AG04449 (cell line): ENCODE results near the gene PNPLA7.
"Not testable (repeated sequence)": the region's sequence is repeated elsewhere in the genome, so short reads cannot be mapped to it uniquely, and the experiment has no call there.

Source experiments
- CTCF ChIA-PET: fragments of 350-600 bp; formaldehyde crosslinking; extraction: SDS; loops from one replicate; lab custom pipeline; 2021; ENCODE audit warnings: antibody characterized with exemption; lab: Yijun Ruan, JAX
- POLR2A ChIA-PET: fragments of 400-600, 350-600 bp; formaldehyde crosslinking; extraction: SDS; loops from one replicate; lab custom pipeline; 2020; ENCODE audit warnings: antibody characterized with exemption, inconsistent platforms; lab: Yijun Ruan, JAX
- DNase-seq: peaks from one replicate; pipeline ENCODE4 v3.0.0-alpha.2; 2010; ENCODE audit warnings: low read depth, low spot score
- H3K4me3 ChIP-seq: 2 replicates; pipeline ENCODE4 v1.5.1; 2011; ENCODE audit warnings: low read depth, mild to moderate bottlenecking, control low read depth, low read length
- TF ChIP-seq, protein P1 (sequence below): IDR thresholded peaks from one replicate; pipeline ENCODE4 v1.5.1; 2011; ENCODE audit warnings: mild to moderate bottlenecking, moderate library complexity, low read length, control low read depth, inconsistent platforms; ENCODE audit not compliant: insufficient read depth; ENCODE audit errors: missing control alignments

PNPLA7 gene

DNA sequence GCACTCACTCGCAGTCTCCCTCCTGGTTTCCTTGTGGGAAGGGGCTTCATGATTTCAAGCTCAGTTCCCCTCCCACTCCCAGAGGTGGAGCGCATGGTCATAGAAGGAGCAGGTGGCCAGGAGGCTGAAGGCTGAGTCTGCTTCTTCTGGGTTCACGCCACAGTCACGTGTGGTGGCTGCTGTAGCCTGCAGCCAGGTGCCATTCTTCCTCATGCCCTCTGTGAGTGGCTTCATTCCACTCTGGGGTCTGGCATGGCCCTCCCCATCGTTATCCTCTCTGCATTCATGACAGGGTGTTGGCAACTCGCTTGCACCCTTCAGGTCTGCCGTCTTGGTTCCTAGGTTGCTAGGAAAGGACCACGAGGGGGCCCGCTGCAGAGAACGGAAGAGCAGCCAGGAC, 5.0 kb upstream of the PNPLA7 start:
- POLR2A ChIA-PET: no interaction called here
- CTCF ChIA-PET: interaction anchor here (1.1 to 1.5 kb wide), 2 partner anchors 9 to 24 kb away, joined by 4 to 8 read pairs; partner anchors contain the start of gene DPH7
- no peak for DNase-seq
- H3K4me3 ChIP-seq: no peak overlapping the region
- TF ChIP-seq, protein P1, sequence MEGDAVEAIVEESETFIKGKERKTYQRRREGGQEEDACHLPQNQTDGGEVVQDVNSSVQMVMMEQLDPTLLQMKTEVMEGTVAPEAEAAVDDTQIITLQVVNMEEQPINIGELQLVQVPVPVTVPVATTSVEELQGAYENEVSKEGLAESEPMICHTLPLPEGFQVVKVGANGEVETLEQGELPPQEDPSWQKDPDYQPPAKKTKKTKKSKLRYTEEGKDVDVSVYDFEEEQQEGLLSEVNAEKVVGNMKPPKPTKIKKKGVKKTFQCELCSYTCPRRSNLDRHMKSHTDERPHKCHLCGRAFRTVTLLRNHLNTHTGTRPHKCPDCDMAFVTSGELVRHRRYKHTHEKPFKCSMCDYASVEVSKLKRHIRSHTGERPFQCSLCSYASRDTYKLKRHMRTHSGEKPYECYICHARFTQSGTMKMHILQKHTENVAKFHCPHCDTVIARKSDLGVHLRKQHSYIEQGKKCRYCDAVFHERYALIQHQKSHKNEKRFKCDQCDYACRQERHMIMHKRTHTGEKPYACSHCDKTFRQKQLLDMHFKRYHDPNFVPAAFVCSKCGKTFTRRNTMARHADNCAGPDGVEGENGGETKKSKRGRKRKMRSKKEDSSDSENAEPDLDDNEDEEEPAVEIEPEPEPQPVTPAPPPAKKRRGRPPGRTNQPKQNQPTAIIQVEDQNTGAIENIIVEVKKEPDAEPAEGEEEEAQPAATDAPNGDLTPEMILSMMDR: no peak

DNA sequence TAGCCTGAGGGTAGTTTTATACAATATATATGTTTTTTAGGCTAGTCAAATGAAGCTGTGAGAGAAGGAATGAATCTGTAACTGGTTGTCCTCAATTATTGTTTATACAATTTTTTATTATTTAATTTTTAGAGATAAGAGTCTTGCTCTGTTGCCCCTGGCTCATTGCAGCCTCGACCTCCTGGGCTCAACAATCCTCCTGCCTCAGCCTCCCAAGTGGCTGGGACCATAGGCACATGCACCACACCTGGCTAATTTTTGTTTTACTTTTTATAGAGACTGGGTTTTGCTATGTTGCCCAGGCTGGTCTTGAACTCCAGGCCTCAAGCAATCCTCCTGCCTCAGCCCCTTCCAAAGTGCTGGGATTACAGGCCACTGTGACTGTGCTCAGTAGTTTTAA, 4.1 kb upstream of the PNPLA7 start:
- TF ChIP-seq, protein P1: no peak
- H3K4me3 ChIP-seq: no peak overlapping the region
- no peak for DNase-seq
- ChIA-PET POLR2A (no interaction called here), CTCF (interaction anchor here (1.1 to 1.5 kb wide), 3 partner anchors 10 to 49 kb away, joined by 3 to 8 read pairs (median 4); partner anchors contain the start of gene DPH7)

DNA sequence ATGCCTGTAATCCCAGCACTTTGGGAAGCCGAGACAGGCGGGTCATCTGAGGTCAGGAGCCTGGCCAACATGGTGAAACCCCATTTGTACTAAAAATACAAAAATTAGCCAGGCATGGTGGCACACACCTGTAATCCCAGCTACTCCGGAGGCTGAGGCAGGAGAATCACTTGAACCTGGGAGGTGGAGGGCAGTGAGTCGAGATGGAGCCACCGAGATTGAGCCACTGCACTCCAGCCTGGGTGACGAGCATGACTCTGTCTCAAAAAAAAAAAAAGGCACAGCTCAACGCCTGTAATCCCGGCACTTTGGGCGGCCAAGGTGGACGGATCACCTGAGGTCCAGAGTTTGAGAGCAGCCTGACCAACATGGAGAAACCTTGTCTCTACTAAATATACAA, 3.5 kb upstream of the PNPLA7 start:
- CTCF ChIA-PET: interaction anchor here (1.0 to 2.5 kb wide), 5 partner anchors 9 to 48 kb away, joined by 3 to 10 read pairs (median 5); partner anchors contain the start of gene DPH7
- DNase-seq, POLR2A ChIA-PET, H3K4me3 ChIP-seq: not testable (repeated sequence)

DNA sequence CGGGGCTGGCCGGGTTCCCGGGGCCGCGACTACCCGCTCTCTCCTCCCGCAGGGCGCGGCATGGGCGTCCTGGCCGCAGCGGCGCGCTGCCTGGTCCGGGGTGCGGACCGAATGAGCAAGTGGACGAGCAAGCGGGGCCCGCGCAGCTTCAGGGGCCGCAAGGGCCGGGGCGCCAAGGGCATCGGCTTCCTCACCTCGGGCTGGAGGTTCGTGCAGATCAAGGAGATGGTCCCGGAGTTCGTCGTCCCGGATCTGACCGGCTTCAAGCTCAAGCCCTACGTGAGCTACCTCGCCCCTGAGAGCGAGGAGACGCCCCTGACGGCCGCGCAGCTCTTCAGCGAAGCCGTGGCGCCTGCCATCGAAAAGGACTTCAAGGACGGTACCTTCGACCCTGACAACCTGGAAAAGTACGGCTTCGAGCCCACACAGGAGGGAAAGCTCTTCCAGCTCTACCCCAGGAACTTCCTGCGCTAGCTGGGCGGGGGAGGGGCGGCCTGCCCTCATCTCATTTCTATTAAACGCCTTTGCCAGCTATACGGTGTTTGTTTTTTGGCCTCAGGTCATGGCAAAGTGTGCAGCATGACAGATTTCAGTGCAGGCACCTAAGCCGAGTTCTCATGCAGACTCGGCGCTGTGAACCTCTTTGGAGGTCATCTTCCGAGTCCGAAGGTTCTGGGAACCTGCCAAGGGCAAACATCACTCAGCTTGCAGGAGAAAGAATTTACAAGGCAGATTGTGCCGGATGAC, 2.0 kb upstream of the PNPLA7 start:
- POLR2A ChIA-PET: interaction anchor here (0.6 to 1.8 kb wide), 4 partner anchors 24 to 93 kb away, joined by 3 to 7 read pairs (median 4); partner anchors contain the start of genes EHMT1 and NSMF
- TF ChIP-seq, protein P1: no peak
- CTCF ChIA-PET: interaction anchor here (0.6 to 2.6 kb wide), 9 partner anchors 8 to 117 kb away, joined by 3 to 11 read pairs (median 4); partner anchors contain the start of gene DPH7
- no peak for DNase-seq
- peak overlapping the region; percentile 75 for H3K4me3 ChIP-seq

DNA sequence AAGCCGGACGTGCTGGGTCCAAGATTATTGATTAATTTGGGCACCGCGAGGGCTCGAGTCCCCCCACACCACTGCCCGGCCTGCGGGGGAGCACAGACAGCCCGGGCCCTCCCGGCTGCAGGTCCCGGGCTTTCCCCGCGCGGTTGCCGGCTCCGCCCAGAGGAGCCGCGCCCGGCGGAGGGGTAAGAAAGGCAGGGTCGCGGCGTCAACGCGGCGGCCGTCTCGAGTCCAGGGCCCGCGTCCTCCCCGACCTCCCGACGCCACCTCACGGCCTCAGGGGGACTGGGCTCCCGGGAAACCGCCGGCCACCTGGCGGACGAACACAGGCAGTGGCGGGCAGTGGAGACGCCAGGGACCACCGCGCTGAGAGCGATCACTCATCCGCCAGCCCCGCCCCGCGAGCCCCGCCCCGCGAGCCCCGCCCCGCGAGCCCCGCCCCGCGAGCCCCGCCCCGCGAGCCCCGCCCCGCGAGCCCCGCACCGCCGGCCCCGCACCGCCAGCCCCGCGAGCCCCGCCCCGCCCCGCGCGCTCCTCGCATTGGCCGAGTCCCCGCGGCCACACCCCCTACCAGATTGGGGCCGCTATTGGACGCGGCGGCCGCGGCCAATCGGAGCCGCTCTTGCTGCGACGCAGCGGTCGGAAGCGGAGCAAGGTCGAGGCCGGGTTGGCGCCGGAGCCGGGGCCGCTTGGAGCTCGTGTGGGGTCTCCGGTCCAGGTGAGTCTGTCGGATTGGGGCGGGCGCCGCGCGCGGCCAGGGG, 1.2 kb upstream of the PNPLA7 start, which contains the start of gene MRPL41:
TSS of gene MRPL41 (plus strand) at position 616 of the 758 bp plus-strand sequence. CDS start 203 bp downstream, outside the sequence.
- CTCF ChIA-PET: interaction anchor here (0.6 to 2.6 kb wide), 9 partner anchors 10 to 116 kb away, joined by 3 to 11 read pairs (median 4); partner anchors contain the start of gene DPH7
- peak within 1 kb of the TSS; percentile 75 for H3K4me3 ChIP-seq
- no peak for DNase-seq
- POLR2A ChIA-PET: interaction anchor here (0.6 to 1.8 kb wide), 4 partner anchors 12 to 92 kb away, joined by 3 to 7 read pairs (median 4); partner anchors contain the start of gene NSMF
- TF ChIP-seq, protein P1: peak; percentile 90

DNA sequence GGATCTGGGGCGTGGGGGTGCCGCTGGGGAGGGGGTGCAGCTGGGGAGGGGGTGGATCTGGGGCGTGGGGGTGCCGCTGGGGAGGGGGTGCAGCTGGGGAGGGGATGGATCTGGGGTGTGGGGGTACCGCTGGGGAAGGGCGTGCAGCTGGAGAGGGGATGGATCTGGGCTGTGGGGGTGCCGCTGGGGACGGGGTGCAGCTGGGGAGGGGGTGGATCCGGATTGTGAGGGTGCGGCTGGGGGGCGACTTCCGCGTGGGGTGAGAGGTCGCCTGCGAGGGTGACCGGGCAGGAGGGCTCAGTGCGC, 709 bp upstream of the PNPLA7 start:
- POLR2A ChIA-PET: interaction anchor here (0.6 kb wide), 1 partner anchor 13 kb away, joined by 3 read pairs; no protein-coding TSS in a partner anchor
- CTCF ChIA-PET: interaction anchor here (1.2 to 2.6 kb wide), 4 partner anchors 8 to 29 kb away, joined by 3 to 11 read pairs (median 6); partner anchors contain the start of gene DPH7

More for the DNA sequence above, 709 bp upstream of the PNPLA7 start:
- H3K4me3 ChIP-seq: peak overlapping the region; percentile 69
- not testable (repeated sequence) for DNase-seq
